ENCODE data around the gene MRC2. TPM values are rescaled to one million over a fixed set of nuclear protein-coding genes. Genes with fewer than 3 reads are reported as not detected.

The MRC2 gene
- total RNA-seq, 1 donor from 2014 or later = 418 TPM

GRCh38 chr17:62614142-62614541 lies 13.3 kb upstream of the MRC2 start:
- no peak for TF ChIP-seq CTCF (IDR thresholded peaks at IDR 0.05)
- no peak for DNase-seq (ENCODE audit: extremely low spot score, unreplicated experiment)
- Mint-ChIP-seq H3K27me3 (ENCODE audit: unreplicated experiment) (no peaks in the 10 kb centered on the region), H3K9me3 (ENCODE audit: unreplicated experiment) (no peaks in the 10 kb centered on the region), H3K4me3 (ENCODE audit: unreplicated experiment) (no peak overlapping the region), H3K27ac (ENCODE audit: unreplicated experiment) (peak overlapping the region; percentile 84), H3K4me1 (ENCODE audit: unreplicated experiment) (peaks cover 40% of the 10 kb centered on the region), H3K36me3 (ENCODE audit: unreplicated experiment) (peaks cover 28% of the 10 kb centered on the region)

- no peaks in the 10 kb centered on the region for H3K27me3 Mint-ChIP-seq (ENCODE audit: unreplicated experiment)
- H3K27ac Mint-ChIP-seq (ENCODE audit: unreplicated experiment) = no peak overlapping the region
- H3K9me3 Mint-ChIP-seq (ENCODE audit: unreplicated experiment) = no peaks in the 10 kb centered on the region
- no peak for DNase-seq (ENCODE audit: extremely low spot score, unreplicated experiment)
- H3K4me1 Mint-ChIP-seq (ENCODE audit: unreplicated experiment) = peaks cover 41% of the 10 kb centered on the region
- no peak for TF ChIP-seq CTCF (IDR thresholded peaks at IDR 0.05)
- H3K4me3 Mint-ChIP-seq (ENCODE audit: unreplicated experiment) = no peak overlapping the region
- H3K36me3 Mint-ChIP-seq (ENCODE audit: unreplicated experiment) = peaks cover 17% of the 10 kb centered on the region
These were observed 12.0 kb upstream of the MRC2 start for GRCh38 chr17:62615503-62615902.

- no peaks in the 10 kb centered on the region for H3K9me3 Mint-ChIP-seq (ENCODE audit: unreplicated experiment)
- H3K27me3 Mint-ChIP-seq (ENCODE audit: unreplicated experiment) = no peaks in the 10 kb centered on the region
- H3K36me3 Mint-ChIP-seq (ENCODE audit: unreplicated experiment) = peaks cover 8% of the 10 kb centered on the region
- TF ChIP-seq CTCF (IDR thresholded peaks at IDR 0.05) = no peak
- no peak for DNase-seq (ENCODE audit: extremely low spot score, unreplicated experiment)
- no peak overlapping the region for H3K4me3 Mint-ChIP-seq (ENCODE audit: unreplicated experiment)
- peaks cover 44% of the 10 kb centered on the region for H3K4me1 Mint-ChIP-seq (ENCODE audit: unreplicated experiment)
- peak overlapping the region; percentile 76 for H3K27ac Mint-ChIP-seq (ENCODE audit: unreplicated experiment)
These were observed 10.2 kb upstream of the MRC2 start for GRCh38 chr17:62616993-62617893.

GRCh38 chr17:62617894-62618472 lies 9.5 kb upstream of the MRC2 start:
- peaks cover 46% of the 10 kb centered on the region for H3K4me1 Mint-ChIP-seq (ENCODE audit: unreplicated experiment)
- peak overlapping the region; percentile 76 for H3K27ac Mint-ChIP-seq (ENCODE audit: unreplicated experiment)
- H3K9me3 Mint-ChIP-seq (ENCODE audit: unreplicated experiment) = no peaks in the 10 kb centered on the region
- DNase-seq (ENCODE audit: extremely low spot score, unreplicated experiment) = no peak
- TF ChIP-seq CTCF (IDR thresholded peaks at IDR 0.05) = no peak
- H3K27me3 Mint-ChIP-seq (ENCODE audit: unreplicated experiment) = no peaks in the 10 kb centered on the region
- H3K36me3 Mint-ChIP-seq (ENCODE audit: unreplicated experiment) = peaks cover 5% of the 10 kb centered on the region
- H3K4me3 Mint-ChIP-seq (ENCODE audit: unreplicated experiment) = no peak overlapping the region
